SK-N-MC (cell line): ENCODE results near the gene INPP5D.

Source experiments
- DNase-seq: peaks from one replicate; pipeline ENCODE4 v3.0.0-alpha.2; 2011; ENCODE audit warnings: low read depth, low spot score
- H3K27ac ChIP-seq: fragments of 200-600 bp; sonication (generic); 2 replicates; pipeline ENCODE4 v1.5.1; 2016; ENCODE audit warnings: mixed run types
- H3K36me3 ChIP-seq: fragments of 200-600 bp; sonication (generic); 2 replicates; pipeline ENCODE4 v1.6.1; 2017; ENCODE audit warnings: antibody characterized with exemption, low read length, mixed read lengths; ENCODE audit not compliant: insufficient read depth
- H3K4me3 ChIP-seq: fragments of 200-600 bp; sonication (generic); 2 replicates; pipeline ENCODE4 v1.5.1; 2016
- H3K9ac ChIP-seq: fragments of 200-600 bp; sonication (generic); 2 replicates; pipeline ENCODE4 v1.8.0; 2017; ENCODE audit warnings: mixed run types, mixed read lengths; ENCODE audit not compliant: insufficient read length
- H3K9me3 ChIP-seq: fragments of 200-600 bp; sonication (generic); 2 replicates; pipeline ENCODE4 v1.6.1; 2017; ENCODE audit warnings: low read depth, mild to moderate bottlenecking, antibody characterized with exemption, low read length, moderate library complexity, mixed read lengths
- EZH2 ChIP-seq: fragments of 200-600 bp; sonication (generic); IDR thresholded peaks from one replicate; pipeline ENCODE4 v1.6.1; 2017; ENCODE audit warnings: antibody characterized with exemption
- FOXP2 ChIP-seq: optimal IDR thresholded peaks from 2 replicates; pipeline ENCODE3; 2011; ENCODE audit warnings: mild to moderate bottlenecking, moderate library complexity; ENCODE audit not compliant: insufficient read depth; ENCODE audit errors: extremely low read length, control extremely low read depth
- POLR2AphosphoS5 ChIP-seq: IDR thresholded peaks from 2 replicates; pipeline ENCODE4 v1.6.1; 2012; ENCODE audit warnings: mild to moderate bottlenecking, low read depth, low read length, borderline replicate concordance

INPP5D gene

GRCh38 chr2:233026198-233026813 lies 33.8 kb upstream of the INPP5D start:
- no peaks in the 10 kb centered on the region for H3K9me3 ChIP-seq
- no peak overlapping the region for H3K4me3 ChIP-seq
- DNase-seq = no peak
- no peaks in the 10 kb centered on the region for H3K36me3 ChIP-seq
- no peak overlapping the region for H3K9ac ChIP-seq
- H3K27ac ChIP-seq = no peak overlapping the region
- TF ChIP-seq POLR2AphosphoS5 = no peak
- no peak for TF ChIP-seq FOXP2
- no peak for TF ChIP-seq EZH2

- Histone ChIP-seq H3K9ac (no peak overlapping the region), H3K9me3 (no peaks in the 10 kb centered on the region), H3K27ac (no peak overlapping the region), H3K4me3 (no peak overlapping the region), H3K36me3 (no peaks in the 10 kb centered on the region)
- TF ChIP-seq FOXP2 = no peak
- no peak for TF ChIP-seq EZH2
- no peak for TF ChIP-seq POLR2AphosphoS5
- DNase-seq = no peak
Observed at GRCh38 chr2:233029321-233029720, 30.8 kb upstream of the INPP5D start.

GRCh38 chr2:233031556-233032500 lies 28.3 kb upstream of the INPP5D start:
- TF ChIP-seq EZH2 (no peak), POLR2AphosphoS5 (no peak), FOXP2 (no peak)
- no peak overlapping the region for H3K4me3 ChIP-seq
- H3K36me3 ChIP-seq = no peaks in the 10 kb centered on the region
- peak overlapping the region; percentile 3 for H3K9ac ChIP-seq
- DNase-seq = no peak
- no peaks in the 10 kb centered on the region for H3K9me3 ChIP-seq
- H3K27ac ChIP-seq = no peak overlapping the region

GRCh38 chr2:233032551-233033320 lies 27.4 kb upstream of the INPP5D start, which contains the start of gene NEU2:
Gene NEU2, plus strand, starts transcription at chr2:233032672. Its CDS starts 0 bp downstream, at chr2:233032672.
- no peak for DNase-seq
- Histone ChIP-seq H3K9ac (peak within 1 kb of the TSS; percentile 3), H3K9me3 (no peaks in the 10 kb centered on the region), H3K27ac (no peak within 1 kb of the TSS), H3K36me3 (no peaks in the 10 kb centered on the region), H3K4me3 (no peak within 1 kb of the TSS)
- TF ChIP-seq FOXP2 (no peak), EZH2 (no peak), POLR2AphosphoS5 (no peak)

- no peak overlapping the region for H3K27ac ChIP-seq
- no peaks in the 10 kb centered on the region for H3K36me3 ChIP-seq
- no peak overlapping the region for H3K4me3 ChIP-seq
- TF ChIP-seq POLR2AphosphoS5 = no peak
- TF ChIP-seq FOXP2 = no peak
- no peak for TF ChIP-seq EZH2
- no peaks in the 10 kb centered on the region for H3K9me3 ChIP-seq
- no peak overlapping the region for H3K9ac ChIP-seq
- no peak for DNase-seq
Observed at GRCh38 chr2:233033672-233034071, 26.5 kb upstream of the INPP5D start.

- Histone ChIP-seq H3K4me3 (no peak overlapping the region), H3K36me3 (no peaks in the 10 kb centered on the region), H3K9ac (no peak overlapping the region), H3K27ac (no peak overlapping the region), H3K9me3 (no peaks in the 10 kb centered on the region)
- TF ChIP-seq FOXP2 (no peak), EZH2 (no peak), POLR2AphosphoS5 (no peak)
- DNase-seq = no peak
Observed at GRCh38 chr2:233034091-233034882, 25.9 kb upstream of the INPP5D start.

GRCh38 chr2:233035426-233036161 lies 24.5 kb upstream of the INPP5D start:
- no peak overlapping the region for H3K9ac ChIP-seq
- DNase-seq = no peak
- no peak overlapping the region for H3K4me3 ChIP-seq
- TF ChIP-seq POLR2AphosphoS5 (no peak), FOXP2 (no peak), EZH2 (no peak)
- no peaks in the 10 kb centered on the region for H3K36me3 ChIP-seq
- no peaks in the 10 kb centered on the region for H3K9me3 ChIP-seq
- H3K27ac ChIP-seq = no peak overlapping the region
